ENCODE results near the gene PRXL2A. TPM values are rescaled to one million over a fixed set of nuclear protein-coding genes. Genes with fewer than 3 reads are reported as not detected.
"Not testable (repeated sequence)": the region's sequence is repeated elsewhere in the genome, so short reads cannot be mapped to it uniquely, and the experiment has no call there.

The PRXL2A gene
- total and polyA plus RNA-seq, 2 experiments from 2014 or later, result 31.8 to 51.7 TPM

DNA sequence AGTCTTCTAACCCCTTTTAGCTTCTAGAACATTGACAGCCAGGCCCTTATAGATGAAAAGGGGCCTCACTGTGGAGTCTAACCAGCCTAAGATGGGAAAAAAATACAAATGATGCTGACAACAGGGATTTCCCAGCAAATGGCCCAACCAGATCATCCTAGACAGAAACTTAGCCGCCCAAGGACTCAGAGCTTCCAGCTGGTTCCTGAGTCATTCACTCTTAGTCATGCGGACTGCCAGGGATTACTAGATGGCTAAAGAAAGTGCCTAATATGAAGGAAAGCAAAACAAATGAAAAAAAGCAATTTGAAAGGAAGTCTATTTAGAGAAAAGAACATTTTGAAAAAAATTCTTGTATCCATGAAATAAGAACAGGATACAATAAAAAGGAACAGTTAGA, 69.5 kb downstream of the PRXL2A start (continued):
- TF ChIP-seq, protein P1, sequence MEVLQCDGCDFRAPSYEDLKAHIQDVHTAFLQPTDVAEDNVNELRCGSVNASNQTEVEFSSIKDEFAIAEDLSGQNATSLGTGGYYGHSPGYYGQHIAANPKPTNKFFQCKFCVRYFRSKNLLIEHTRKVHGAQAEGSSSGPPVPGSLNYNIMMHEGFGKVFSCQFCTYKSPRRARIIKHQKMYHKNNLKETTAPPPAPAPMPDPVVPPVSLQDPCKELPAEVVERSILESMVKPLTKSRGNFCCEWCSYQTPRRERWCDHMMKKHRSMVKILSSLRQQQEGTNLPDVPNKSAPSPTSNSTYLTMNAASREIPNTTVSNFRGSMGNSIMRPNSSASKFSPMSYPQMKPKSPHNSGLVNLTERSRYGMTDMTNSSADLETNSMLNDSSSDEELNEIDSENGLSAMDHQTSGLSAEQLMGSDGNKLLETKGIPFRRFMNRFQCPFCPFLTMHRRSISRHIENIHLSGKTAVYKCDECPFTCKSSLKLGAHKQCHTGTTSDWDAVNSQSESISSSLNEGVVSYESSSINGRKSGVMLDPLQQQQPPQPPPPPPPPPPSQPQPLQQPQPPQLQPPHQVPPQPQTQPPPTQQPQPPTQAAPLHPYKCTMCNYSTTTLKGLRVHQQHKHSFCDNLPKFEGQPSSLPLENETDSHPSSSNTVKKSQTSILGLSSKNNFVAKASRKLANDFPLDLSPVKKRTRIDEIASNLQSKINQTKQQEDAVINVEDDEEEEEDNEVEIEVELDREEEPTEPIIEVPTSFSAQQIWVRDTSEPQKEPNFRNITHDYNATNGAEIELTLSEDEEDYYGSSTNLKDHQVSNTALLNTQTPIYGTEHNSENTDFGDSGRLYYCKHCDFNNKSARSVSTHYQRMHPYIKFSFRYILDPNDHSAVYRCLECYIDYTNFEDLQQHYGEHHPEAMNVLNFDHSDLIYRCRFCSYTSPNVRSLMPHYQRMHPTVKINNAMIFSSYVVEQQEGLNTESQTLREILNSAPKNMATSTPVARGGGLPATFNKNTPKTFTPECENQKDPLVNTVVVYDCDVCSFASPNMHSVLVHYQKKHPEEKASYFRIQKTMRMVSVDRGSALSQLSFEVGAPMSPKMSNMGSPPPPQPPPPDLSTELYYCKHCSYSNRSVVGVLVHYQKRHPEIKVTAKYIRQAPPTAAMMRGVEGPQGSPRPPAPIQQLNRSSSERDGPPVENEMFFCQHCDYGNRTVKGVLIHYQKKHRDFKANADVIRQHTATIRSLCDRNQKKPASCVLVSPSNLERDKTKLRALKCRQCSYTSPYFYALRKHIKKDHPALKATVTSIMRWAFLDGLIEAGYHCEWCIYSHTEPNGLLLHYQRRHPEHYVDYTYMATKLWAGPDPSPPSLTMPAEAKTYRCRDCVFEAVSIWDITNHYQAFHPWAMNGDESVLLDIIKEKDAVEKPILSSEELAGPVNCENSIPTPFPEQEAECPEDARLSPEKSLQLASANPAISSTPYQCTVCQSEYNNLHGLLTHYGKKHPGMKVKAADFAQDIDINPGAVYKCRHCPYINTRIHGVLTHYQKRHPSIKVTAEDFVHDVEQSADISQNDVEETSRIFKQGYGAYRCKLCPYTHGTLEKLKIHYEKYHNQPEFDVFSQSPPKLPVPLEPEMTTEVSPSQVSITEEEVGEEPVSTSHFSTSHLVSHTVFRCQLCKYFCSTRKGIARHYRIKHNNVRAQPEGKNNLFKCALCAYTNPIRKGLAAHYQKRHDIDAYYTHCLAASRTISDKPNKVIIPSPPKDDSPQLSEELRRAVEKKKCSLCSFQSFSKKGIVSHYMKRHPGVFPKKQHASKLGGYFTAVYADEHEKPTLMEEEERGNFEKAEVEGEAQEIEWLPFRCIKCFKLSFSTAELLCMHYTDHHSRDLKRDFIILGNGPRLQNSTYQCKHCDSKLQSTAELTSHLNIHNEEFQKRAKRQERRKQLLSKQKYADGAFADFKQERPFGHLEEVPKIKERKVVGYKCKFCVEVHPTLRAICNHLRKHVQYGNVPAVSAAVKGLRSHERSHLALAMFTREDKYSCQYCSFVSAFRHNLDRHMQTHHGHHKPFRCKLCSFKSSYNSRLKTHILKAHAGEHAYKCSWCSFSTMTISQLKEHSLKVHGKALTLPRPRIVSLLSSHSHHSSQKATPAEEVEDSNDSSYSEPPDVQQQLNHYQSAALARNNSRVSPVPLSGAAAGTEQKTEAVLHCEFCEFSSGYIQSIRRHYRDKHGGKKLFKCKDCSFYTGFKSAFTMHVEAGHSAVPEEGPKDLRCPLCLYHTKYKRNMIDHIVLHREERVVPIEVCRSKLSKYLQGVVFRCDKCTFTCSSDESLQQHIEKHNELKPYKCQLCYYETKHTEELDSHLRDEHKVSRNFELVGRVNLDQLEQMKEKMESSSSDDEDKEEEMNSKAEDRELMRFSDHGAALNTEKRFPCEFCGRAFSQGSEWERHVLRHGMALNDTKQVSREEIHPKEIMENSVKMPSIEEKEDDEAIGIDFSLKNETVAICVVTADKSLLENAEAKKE (CRISPR knock-in tag; IDR thresholded peaks at IDR 0.05), result no peak
- TF ChIP-seq CREB1 (CRISPR knock-in tag; IDR thresholded peaks at IDR 0.05; ENCODE audit: low read depth), result no peak
- TF ChIP-seq JUNB (IDR thresholded peaks at IDR 0.05; ENCODE audit: unreplicated experiment), result no peak
- no peak for TF ChIP-seq EZH2 (IDR thresholded peaks at IDR 0.05; ENCODE audit: low read depth, unreplicated experiment)
- TF ChIP-seq ZNF114 (CRISPR knock-in tag; IDR thresholded peaks at IDR 0.05), result no peak

DNA sequence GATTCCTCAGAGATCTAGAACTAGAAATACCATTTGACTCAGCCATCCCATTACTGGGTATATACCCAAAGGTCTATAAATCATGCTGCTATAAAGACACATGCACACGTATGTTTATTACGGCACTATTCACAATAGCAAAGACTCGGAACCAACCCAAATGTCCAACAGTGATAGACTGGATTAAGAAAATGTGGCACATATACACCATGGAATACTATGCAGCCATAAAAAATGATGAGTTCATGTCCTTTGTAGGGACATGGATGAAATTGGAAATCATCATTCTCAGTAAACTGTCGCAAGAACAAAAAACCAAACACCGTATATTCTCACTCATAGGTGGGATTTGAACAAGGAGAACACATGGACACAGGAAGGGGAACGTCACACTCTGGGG, 72.0 kb downstream of the PRXL2A start:
- H3F3A ChIP-seq (replicated peaks; ENCODE audit: low read depth); H3K27ac ChIP-seq (ENCODE audit: low read depth); H3K4me3 ChIP-seq; H3K4me3 Mint-ChIP-seq; H3K27me3 ChIP-seq (ENCODE audit: insufficient read depth); H3K27me3 Mint-ChIP-seq (ENCODE audit: insufficient read depth, low read depth, poor library complexity); DNase-seq (ENCODE audit: low spot score); H3K4me2 ChIP-seq; H2AFZ ChIP-seq; ATAC-seq; H3K9me2 ChIP-seq (ENCODE audit: insufficient read depth); H3K27ac Mint-ChIP-seq; H3K36me3 ChIP-seq (ENCODE audit: insufficient read depth): not testable (repeated sequence)
- peaks cover 31% of the 10 kb centered on the region for H3K4me1 ChIP-seq (ENCODE audit: insufficient read depth)
- peaks cover 10% of the 10 kb centered on the region for H3K9me3 Mint-ChIP-seq
- H3K79me2 ChIP-seq (replicated peaks; ENCODE audit: insufficient read depth), result peaks cover 92% of the 10 kb centered on the region
- H3K36me3 Mint-ChIP-seq (ENCODE audit: low read depth), result peaks cover 29% of the 10 kb centered on the region
- peaks cover 45% of the 10 kb centered on the region for H3K4me1 Mint-ChIP-seq
- H4K20me1 ChIP-seq (replicated peaks; ENCODE audit: insufficient read depth), result peaks cover 34% of the 10 kb centered on the region; the same call in 1 of the 2 replicates

All from GM23338 (cell line).